ENCODE data around the gene GABRG3. TPM values are rescaled to one million over a fixed set of nuclear protein-coding genes. Genes with fewer than 3 reads are reported as not detected.

Gene GABRG3
- total and polyA plus RNA-seq, 2 experiments from 2014 or later, result 0.10 to 1.4 TPM

DNA sequence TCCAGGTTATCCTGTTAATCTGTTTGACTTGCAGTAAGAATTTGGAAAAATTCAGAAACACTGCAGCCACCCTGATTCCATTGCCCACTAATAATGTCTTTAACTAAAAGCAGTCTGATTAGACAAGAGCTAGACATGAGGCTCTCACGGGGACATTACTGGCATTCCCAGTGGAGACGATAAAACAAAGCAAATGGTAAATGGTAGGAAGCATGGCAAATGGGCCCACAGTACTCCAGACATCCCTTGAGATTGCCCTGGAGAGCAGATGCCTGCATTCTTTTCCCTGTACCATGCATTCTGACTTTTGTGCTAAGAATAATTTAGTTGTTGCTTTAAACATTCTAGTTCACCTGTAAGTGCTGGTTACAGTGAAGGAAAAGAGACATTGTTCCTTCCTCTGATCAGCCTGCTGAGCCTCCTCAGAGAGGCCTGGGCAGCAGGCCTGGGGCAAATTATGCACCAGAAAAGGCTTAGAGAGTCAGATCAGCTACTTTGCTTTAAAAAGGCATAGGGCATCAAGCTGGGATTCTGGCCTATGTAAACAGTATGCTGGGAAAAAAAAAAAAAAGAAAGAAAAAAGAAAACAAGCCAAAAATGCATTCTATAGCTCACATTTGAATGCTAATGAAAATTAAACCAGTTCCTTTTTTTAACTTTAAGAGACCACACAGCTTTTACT, 204.6 kb downstream of the GABRG3 start:
- TF ChIP-seq, protein P1, sequence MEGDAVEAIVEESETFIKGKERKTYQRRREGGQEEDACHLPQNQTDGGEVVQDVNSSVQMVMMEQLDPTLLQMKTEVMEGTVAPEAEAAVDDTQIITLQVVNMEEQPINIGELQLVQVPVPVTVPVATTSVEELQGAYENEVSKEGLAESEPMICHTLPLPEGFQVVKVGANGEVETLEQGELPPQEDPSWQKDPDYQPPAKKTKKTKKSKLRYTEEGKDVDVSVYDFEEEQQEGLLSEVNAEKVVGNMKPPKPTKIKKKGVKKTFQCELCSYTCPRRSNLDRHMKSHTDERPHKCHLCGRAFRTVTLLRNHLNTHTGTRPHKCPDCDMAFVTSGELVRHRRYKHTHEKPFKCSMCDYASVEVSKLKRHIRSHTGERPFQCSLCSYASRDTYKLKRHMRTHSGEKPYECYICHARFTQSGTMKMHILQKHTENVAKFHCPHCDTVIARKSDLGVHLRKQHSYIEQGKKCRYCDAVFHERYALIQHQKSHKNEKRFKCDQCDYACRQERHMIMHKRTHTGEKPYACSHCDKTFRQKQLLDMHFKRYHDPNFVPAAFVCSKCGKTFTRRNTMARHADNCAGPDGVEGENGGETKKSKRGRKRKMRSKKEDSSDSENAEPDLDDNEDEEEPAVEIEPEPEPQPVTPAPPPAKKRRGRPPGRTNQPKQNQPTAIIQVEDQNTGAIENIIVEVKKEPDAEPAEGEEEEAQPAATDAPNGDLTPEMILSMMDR (conservative IDR thresholded peaks at IDR 0.05; ENCODE audit: low read depth in 2 of 2), result no peak
- TF ChIP-seq, protein P2, sequence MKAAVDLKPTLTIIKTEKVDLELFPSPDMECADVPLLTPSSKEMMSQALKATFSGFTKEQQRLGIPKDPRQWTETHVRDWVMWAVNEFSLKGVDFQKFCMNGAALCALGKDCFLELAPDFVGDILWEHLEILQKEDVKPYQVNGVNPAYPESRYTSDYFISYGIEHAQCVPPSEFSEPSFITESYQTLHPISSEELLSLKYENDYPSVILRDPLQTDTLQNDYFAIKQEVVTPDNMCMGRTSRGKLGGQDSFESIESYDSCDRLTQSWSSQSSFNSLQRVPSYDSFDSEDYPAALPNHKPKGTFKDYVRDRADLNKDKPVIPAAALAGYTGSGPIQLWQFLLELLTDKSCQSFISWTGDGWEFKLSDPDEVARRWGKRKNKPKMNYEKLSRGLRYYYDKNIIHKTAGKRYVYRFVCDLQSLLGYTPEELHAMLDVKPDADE (IDR thresholded peaks at IDR 0.05), result no peak
- no peak for TF ChIP-seq CREB1 (CRISPR knock-in tag; IDR thresholded peaks at IDR 0.05; ENCODE audit: low read depth)
- TF ChIP-seq, protein P3, sequence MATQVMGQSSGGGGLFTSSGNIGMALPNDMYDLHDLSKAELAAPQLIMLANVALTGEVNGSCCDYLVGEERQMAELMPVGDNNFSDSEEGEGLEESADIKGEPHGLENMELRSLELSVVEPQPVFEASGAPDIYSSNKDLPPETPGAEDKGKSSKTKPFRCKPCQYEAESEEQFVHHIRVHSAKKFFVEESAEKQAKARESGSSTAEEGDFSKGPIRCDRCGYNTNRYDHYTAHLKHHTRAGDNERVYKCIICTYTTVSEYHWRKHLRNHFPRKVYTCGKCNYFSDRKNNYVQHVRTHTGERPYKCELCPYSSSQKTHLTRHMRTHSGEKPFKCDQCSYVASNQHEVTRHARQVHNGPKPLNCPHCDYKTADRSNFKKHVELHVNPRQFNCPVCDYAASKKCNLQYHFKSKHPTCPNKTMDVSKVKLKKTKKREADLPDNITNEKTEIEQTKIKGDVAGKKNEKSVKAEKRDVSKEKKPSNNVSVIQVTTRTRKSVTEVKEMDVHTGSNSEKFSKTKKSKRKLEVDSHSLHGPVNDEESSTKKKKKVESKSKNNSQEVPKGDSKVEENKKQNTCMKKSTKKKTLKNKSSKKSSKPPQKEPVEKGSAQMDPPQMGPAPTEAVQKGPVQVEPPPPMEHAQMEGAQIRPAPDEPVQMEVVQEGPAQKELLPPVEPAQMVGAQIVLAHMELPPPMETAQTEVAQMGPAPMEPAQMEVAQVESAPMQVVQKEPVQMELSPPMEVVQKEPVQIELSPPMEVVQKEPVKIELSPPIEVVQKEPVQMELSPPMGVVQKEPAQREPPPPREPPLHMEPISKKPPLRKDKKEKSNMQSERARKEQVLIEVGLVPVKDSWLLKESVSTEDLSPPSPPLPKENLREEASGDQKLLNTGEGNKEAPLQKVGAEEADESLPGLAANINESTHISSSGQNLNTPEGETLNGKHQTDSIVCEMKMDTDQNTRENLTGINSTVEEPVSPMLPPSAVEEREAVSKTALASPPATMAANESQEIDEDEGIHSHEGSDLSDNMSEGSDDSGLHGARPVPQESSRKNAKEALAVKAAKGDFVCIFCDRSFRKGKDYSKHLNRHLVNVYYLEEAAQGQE (IDR thresholded peaks at IDR 0.05; ENCODE audit: unreplicated experiment), result no peak
- TF ChIP-seq ZNF331 (CRISPR knock-in tag; IDR thresholded peaks at IDR 0.05; ENCODE audit: low read depth), result no peak
- TF ChIP-seq, protein P4, sequence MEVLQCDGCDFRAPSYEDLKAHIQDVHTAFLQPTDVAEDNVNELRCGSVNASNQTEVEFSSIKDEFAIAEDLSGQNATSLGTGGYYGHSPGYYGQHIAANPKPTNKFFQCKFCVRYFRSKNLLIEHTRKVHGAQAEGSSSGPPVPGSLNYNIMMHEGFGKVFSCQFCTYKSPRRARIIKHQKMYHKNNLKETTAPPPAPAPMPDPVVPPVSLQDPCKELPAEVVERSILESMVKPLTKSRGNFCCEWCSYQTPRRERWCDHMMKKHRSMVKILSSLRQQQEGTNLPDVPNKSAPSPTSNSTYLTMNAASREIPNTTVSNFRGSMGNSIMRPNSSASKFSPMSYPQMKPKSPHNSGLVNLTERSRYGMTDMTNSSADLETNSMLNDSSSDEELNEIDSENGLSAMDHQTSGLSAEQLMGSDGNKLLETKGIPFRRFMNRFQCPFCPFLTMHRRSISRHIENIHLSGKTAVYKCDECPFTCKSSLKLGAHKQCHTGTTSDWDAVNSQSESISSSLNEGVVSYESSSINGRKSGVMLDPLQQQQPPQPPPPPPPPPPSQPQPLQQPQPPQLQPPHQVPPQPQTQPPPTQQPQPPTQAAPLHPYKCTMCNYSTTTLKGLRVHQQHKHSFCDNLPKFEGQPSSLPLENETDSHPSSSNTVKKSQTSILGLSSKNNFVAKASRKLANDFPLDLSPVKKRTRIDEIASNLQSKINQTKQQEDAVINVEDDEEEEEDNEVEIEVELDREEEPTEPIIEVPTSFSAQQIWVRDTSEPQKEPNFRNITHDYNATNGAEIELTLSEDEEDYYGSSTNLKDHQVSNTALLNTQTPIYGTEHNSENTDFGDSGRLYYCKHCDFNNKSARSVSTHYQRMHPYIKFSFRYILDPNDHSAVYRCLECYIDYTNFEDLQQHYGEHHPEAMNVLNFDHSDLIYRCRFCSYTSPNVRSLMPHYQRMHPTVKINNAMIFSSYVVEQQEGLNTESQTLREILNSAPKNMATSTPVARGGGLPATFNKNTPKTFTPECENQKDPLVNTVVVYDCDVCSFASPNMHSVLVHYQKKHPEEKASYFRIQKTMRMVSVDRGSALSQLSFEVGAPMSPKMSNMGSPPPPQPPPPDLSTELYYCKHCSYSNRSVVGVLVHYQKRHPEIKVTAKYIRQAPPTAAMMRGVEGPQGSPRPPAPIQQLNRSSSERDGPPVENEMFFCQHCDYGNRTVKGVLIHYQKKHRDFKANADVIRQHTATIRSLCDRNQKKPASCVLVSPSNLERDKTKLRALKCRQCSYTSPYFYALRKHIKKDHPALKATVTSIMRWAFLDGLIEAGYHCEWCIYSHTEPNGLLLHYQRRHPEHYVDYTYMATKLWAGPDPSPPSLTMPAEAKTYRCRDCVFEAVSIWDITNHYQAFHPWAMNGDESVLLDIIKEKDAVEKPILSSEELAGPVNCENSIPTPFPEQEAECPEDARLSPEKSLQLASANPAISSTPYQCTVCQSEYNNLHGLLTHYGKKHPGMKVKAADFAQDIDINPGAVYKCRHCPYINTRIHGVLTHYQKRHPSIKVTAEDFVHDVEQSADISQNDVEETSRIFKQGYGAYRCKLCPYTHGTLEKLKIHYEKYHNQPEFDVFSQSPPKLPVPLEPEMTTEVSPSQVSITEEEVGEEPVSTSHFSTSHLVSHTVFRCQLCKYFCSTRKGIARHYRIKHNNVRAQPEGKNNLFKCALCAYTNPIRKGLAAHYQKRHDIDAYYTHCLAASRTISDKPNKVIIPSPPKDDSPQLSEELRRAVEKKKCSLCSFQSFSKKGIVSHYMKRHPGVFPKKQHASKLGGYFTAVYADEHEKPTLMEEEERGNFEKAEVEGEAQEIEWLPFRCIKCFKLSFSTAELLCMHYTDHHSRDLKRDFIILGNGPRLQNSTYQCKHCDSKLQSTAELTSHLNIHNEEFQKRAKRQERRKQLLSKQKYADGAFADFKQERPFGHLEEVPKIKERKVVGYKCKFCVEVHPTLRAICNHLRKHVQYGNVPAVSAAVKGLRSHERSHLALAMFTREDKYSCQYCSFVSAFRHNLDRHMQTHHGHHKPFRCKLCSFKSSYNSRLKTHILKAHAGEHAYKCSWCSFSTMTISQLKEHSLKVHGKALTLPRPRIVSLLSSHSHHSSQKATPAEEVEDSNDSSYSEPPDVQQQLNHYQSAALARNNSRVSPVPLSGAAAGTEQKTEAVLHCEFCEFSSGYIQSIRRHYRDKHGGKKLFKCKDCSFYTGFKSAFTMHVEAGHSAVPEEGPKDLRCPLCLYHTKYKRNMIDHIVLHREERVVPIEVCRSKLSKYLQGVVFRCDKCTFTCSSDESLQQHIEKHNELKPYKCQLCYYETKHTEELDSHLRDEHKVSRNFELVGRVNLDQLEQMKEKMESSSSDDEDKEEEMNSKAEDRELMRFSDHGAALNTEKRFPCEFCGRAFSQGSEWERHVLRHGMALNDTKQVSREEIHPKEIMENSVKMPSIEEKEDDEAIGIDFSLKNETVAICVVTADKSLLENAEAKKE (CRISPR knock-in tag; IDR thresholded peaks at IDR 0.05), result no peak
- TF ChIP-seq POLR2AphosphoS5 (IDR thresholded peaks at IDR 0.05; ENCODE audit: low read depth), result no peak
- TF ChIP-seq EZH2phosphoT487 (IDR thresholded peaks at IDR 0.05; ENCODE audit: unreplicated experiment), result no peak
- TF ChIP-seq NANOG (IDR thresholded peaks at IDR 0.05; ENCODE audit: borderline replicate concordance), result no peak
- no peak for TF ChIP-seq STAT1 (IDR thresholded peaks at IDR 0.05; ENCODE audit: unreplicated experiment)
- no peak for TF ChIP-seq EZH2 (IDR thresholded peaks at IDR 0.05; ENCODE audit: low read depth, unreplicated experiment)
- TF ChIP-seq JUNB (IDR thresholded peaks at IDR 0.05; ENCODE audit: unreplicated experiment), result no peak
- no peak for TF ChIP-seq ZNF114 (CRISPR knock-in tag; IDR thresholded peaks at IDR 0.05)
- Histone ChIP-seq H3K4me1 (ENCODE audit: insufficient read depth) (peaks cover 31% of the 10 kb centered on the region), H3K27ac (ENCODE audit: low read depth) (peak overlapping the region; percentile 24; the same call in 1 of the 2 replicates), H3K27me3 (ENCODE audit: insufficient read depth) (peaks cover 9% of the 10 kb centered on the region; the same call in 1 of the 2 replicates), H3K36me3 (ENCODE audit: insufficient read depth) (peaks cover 9% of the 10 kb centered on the region; the same call in 1 of the 2 replicates), H3K4me3 (0 out of 2 replicates have a peak overlapping the region, but pooled peaks have one; percentile 5), H4K20me1 (replicated peaks; ENCODE audit: insufficient read depth) (no peaks in the 10 kb centered on the region), H3K4me2 (peak overlapping the region; percentile 19), H3K9me2 (ENCODE audit: insufficient read depth) (peaks cover 24% of the 10 kb centered on the region), H3F3A (replicated peaks; ENCODE audit: low read depth) (peaks cover 10% of the 10 kb centered on the region; the same call in 1 of the 2 replicates), H3K79me2 (replicated peaks; ENCODE audit: insufficient read depth) (no peaks in the 10 kb centered on the region), H2AFZ (no peak overlapping the region)
- Mint-ChIP-seq H3K9me3 (peaks cover 28% of the 10 kb centered on the region), H3K4me1 (peaks cover 21% of the 10 kb centered on the region), H3K27ac (no peak overlapping the region), H3K4me3 (no peak overlapping the region), H3K36me3 (ENCODE audit: low read depth) (peaks cover 28% of the 10 kb centered on the region), H3K27me3 (ENCODE audit: insufficient read depth, low read depth, poor library complexity) (peaks cover 13% of the 10 kb centered on the region)
- DNase-seq (ENCODE audit: low spot score) (peak; percentile 53), ATAC-seq (peak; percentile 93)

All from GM23338 (cell line).